H1 (cell line): ENCODE data around the gene LHFPL3. TPM values are rescaled to one million over a fixed set of nuclear protein-coding genes. Genes with fewer than 3 reads are reported as not detected.

Experiments
- POLR2AphosphoS5 ChIP-seq: IDR thresholded peaks from 2 replicates; pipeline ENCODE4 v1.6.1; 2011; ENCODE audit warnings: low read depth, low read length
- RAD21 ChIP-seq, 2 experiments: IDR thresholded peaks in 1 of 2; conservative IDR thresholded peaks in 1 of 2; 2 replicates each; pipeline ENCODE4 v1.6.1; 2011; ENCODE audit warnings: low read depth in 2 of 2, low read length in 2 of 2, improper control_type of control experiment in 1 of 2, inconsistent platforms in 1 of 2, mild to moderate bottlenecking in 1 of 2, moderate library complexity in 1 of 2
- polyA plus RNA-seq, 7 experiments: library from polyadenylated mRNA; depleted of rRNA in 3 of 7; stranded (reverse) in 5 of 7; unstranded in 2 of 7; fragments of >200 nt in 5 of 7; fragments of 200-250 nt in 2 of 7; gene quantifications; 1 replicate in 5 of 7; 2 replicates in 1 of 7; 4 replicates in 1 of 7; pipeline versions ENCODE4 v1.2.1 to v1.2.3, GENCODE V29; 2011 to 2013; ENCODE audit warnings: missing spikeins in 2 of 7, mixed read lengths in 2 of 7
- total RNA-seq: library from RNA; stranded (reverse); fragmentation: NEBNext Ultra II Directional; extraction: Animal tissue kit (Norgen Biotek cat#: 25700); gene quantifications from 2 replicates; pipeline ENCODE4 v1.2.1, GENCODE V29; 2021

The LHFPL3 gene
- total and polyA plus RNA-seq, 2 of the 8 experiments (the other 6 are each of a cell fraction or from before 2014, with no cell fraction given): 0.24 to 0.50 TPM

GRCh38 chr7:104652434-104652833 lies 324.0 kb downstream of the LHFPL3 start (continued):
- TF ChIP-seq RAD21 (IDR thresholded peaks at IDR 0.05 in 1 of 2, conservative IDR thresholded peaks at IDR 0.05 in 1 of 2; ENCODE audit: low read depth in 2 of 2, low read length in 2 of 2) (peak; percentile 18 to 36; a peak in 3 of 4 replicates), POLR2AphosphoS5 (no peak)
- TF ChIP-seq, all 59 proteins: peak for 2
